ENCODE results near the gene SLC22A3. TPM values are rescaled to one million over a fixed set of nuclear protein-coding genes. Genes with fewer than 3 reads are reported as not detected.
"Not testable (repeated sequence)": the region's sequence is repeated elsewhere in the genome, so short reads cannot be mapped to it uniquely, and the experiment has no call there.

The SLC22A3 gene
- total and polyA plus RNA-seq, 2 of the 13 experiments (the other 11 are each of a cell fraction or from before 2014, with no cell fraction given), result 12.0 to 31.5 TPM

DNA sequence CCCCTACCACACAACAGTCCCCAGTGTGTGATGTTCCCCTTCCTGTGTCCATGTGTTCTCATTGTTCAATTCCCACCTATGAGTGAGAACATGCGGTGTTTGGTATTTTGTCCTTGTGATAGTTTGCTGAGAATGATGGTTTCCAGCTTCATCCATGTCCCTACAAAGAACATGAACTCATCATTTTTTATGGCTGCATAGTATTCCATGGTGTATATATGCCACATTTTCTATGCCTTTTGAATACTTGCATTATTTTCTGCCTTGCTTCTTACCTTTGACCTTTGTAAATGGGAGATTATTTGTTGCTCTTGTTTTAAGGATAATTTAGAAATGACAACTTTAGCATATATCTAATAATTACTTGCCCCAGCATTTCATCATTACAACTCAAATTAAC, 45.3 kb downstream of the SLC22A3 start:
- CTCF ChIA-PET (ENCODE audit: low intra/inter-chr PET ratio, low total read pairs); BruUV-seq (replicated peaks); FAIRE-seq; H4K20me1 ChIP-seq (ENCODE audit: insufficient read depth, low read length); H3K9ac ChIP-seq (ENCODE audit: insufficient read depth, low read depth, low read length); H3K27me3 ChIP-seq (ENCODE audit: control insufficient read depth in 1 of 2, insufficient read depth in 2 of 2, low read length in 2 of 2); in situ Hi-C loops (cut with HindIII; ENCODE audit: extremely low pct_ligation_motif_present, low pct_unique_long_range_greater_than_20kb); H3K36me3 ChIP-seq (replicated peaks in 1 of 2; ENCODE audit: control insufficient read depth in 1 of 2, insufficient read depth in 2 of 2, low read length in 2 of 2); H2AFZ ChIP-seq (ENCODE audit: low read length); H3K9me3 ChIP-seq (ENCODE audit: low read length); H3K79me2 ChIP-seq (ENCODE audit: insufficient read depth, low read length); DNase-seq (ENCODE audit: low spot score); H3K4me3 ChIP-seq (replicated peaks in 1 of 3; ENCODE audit: insufficient read depth in 1 of 3, low read depth in 2 of 3, low read length in 3 of 3); ATAC-seq: not testable (repeated sequence)
- H3K4me1 ChIP-seq (ENCODE audit: insufficient read depth, low read length), result peaks cover 49% of the 10 kb centered on the region
- WGBS (ENCODE audit: low lambda C conversion rate), result 100% methylated on average over 1 of the region's 1 CpG
- 0 out of 2 replicates have a peak, but pooled peaks have one; percentile 43 for TF ChIP-seq KDM1A (CRISPR knock-in tag; IDR thresholded peaks at IDR 0.05)
- intact Hi-C loops (cut with micrococcal nuclease; ENCODE audit: unreplicated experiment), result loop anchor here (5.0 kb wide), 1 partner anchor 256 kb away; no protein-coding TSS in a partner anchor
- H3K27ac ChIP-seq (ENCODE audit: extremely low read length, insufficient read depth, low read length), result peak overlapping the region; percentile 81
- H3K4me2 ChIP-seq (ENCODE audit: low read depth, low read length), result peak overlapping the region; percentile 78; the same call in 1 of the 2 replicates
- POLR2A ChIA-PET, result interaction anchor here (1.6 kb wide), 1 partner anchor 20 kb away, joined by 18 read pairs; no protein-coding TSS in a partner anchor

DNA sequence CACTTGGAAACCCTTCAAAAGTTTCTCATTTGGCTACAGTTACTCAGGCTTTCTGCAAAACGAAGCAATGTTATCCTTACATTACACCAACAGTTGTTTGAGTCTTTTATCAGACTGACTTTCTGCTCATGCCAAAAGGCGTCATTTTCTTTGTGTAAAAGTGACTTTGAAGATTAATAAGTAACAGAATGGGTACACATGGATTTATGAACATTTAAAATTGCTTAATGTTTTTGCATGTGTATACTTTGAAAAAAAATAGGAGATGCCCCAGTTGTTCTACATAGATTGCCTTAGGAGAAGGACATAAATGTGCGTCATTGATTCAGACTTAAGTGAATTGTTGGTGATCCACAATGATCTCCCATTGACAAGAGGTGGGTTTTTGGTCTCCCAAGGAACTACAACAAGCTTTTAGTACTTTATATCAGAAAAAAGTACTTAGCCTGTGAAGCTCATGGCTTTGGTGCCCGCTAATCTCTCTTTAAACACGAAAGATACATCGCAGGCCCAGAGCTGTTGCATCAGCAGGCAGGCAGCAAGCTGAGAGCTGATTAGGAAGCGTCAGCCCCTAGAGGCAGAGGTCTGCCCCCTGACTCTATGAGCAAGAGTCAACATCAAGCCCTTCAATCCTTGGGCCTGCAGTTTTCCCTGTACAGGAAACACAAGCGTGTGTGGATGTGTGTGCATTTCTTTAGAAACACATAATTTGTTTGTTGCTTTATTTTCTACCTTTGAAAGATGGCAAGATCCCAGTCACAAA, 45.9 kb downstream of the SLC22A3 start:
- H3K79me2 ChIP-seq (ENCODE audit: insufficient read depth, low read length), result peaks cover 7% of the 10 kb centered on the region
- peaks cover 49% of the 10 kb centered on the region for H3K4me1 ChIP-seq (ENCODE audit: insufficient read depth, low read length)
- DNase-seq (ENCODE audit: low spot score) (peak; percentile 90), FAIRE-seq (peak; percentile 80), ATAC-seq (peak; percentile 98)
- peak overlapping the region; percentile 64 for H3K9ac ChIP-seq (ENCODE audit: insufficient read depth, low read depth, low read length)
- peaks cover 0 to 5% of the 10 kb centered on the region in 2 experiments; a peak in 2 of 5 replicates for H3K36me3 ChIP-seq (replicated peaks in 1 of 2; ENCODE audit: control insufficient read depth in 1 of 2, insufficient read depth in 2 of 2, low read length in 2 of 2)
- intact Hi-C loops (cut with micrococcal nuclease; ENCODE audit: unreplicated experiment), result loop anchor here (1.0 to 5.0 kb wide), 3 partner anchors 37 to 257 kb away; no protein-coding TSS in a partner anchor
- H3K27me3 ChIP-seq (ENCODE audit: control insufficient read depth in 1 of 2, insufficient read depth in 2 of 2, low read length in 2 of 2), result no peaks in the 10 kb centered on the region
- no peaks in the 10 kb centered on the region for H4K20me1 ChIP-seq (ENCODE audit: insufficient read depth, low read length)
- CTCF ChIA-PET (ENCODE audit: low intra/inter-chr PET ratio, low total read pairs), result no interaction called here
- 5% methylated on average over 8 of the region's 8 CpGs for WGBS (ENCODE audit: low lambda C conversion rate)
- H3K4me3 ChIP-seq (replicated peaks in 1 of 3; ENCODE audit: insufficient read depth in 1 of 3, low read depth in 2 of 3, low read length in 3 of 3), result peak overlapping the region; percentile 20 to 56 (median 29)
- BruUV-seq (replicated peaks), result no TSS peak
- H3K27ac ChIP-seq (ENCODE audit: extremely low read length, insufficient read depth, low read length), result peak overlapping the region; percentile 81
- peak overlapping the region; percentile 78 for H3K4me2 ChIP-seq (ENCODE audit: low read depth, low read length)
- no peaks in the 10 kb centered on the region for H3K9me3 ChIP-seq (ENCODE audit: low read length)
- H2AFZ ChIP-seq (ENCODE audit: low read length), result peak overlapping the region; percentile 55
- in situ Hi-C loops (cut with HindIII; ENCODE audit: extremely low pct_ligation_motif_present, low pct_unique_long_range_greater_than_20kb), result no loop called here
- POLR2A ChIA-PET, result interaction anchor here (0.7 to 2.0 kb wide), 12 partner anchors 11 to 604 kb away, joined by 3 to 28 read pairs (median 4); partner anchors contain the start of genes MRPL18, SLC22A3 and TCP1
- TF ChIP-seq HES4 (CRISPR knock-in tag; IDR thresholded peaks at IDR 0.05; ENCODE audit: borderline replicate concordance) (no peak), ZFX (CRISPR knock-in tag; IDR thresholded peaks at IDR 0.05; ENCODE audit: low read depth) (peak; percentile 84), ZNF841 (CRISPR knock-in tag; IDR thresholded peaks at IDR 0.05; ENCODE audit: borderline replicate concordance) (no peak), ZNF547 (CRISPR knock-in tag; IDR thresholded peaks at IDR 0.05) (no peak), SIX4 (CRISPR knock-in tag; IDR thresholded peaks at IDR 0.05) (no peak), MYC (CRISPR knock-in tag; IDR thresholded peaks at IDR 0.05; ENCODE audit: borderline replicate concordance) (peak; percentile 63; the same call in 1 of the 2 replicates), ZNF644 (CRISPR knock-in tag; IDR thresholded peaks at IDR 0.05; ENCODE audit: low read depth) (peak; percentile 87; the same call in 1 of the 2 replicates), ZNF501 (CRISPR knock-in tag; IDR thresholded peaks at IDR 0.05) (peak; percentile 78; the same call in 1 of the 2 replicates), CBX5 (CRISPR knock-in tag; IDR thresholded peaks at IDR 0.05; ENCODE audit: borderline replicate concordance) (peak; percentile 95; the same call in 1 of the 2 replicates), ZNF431 (CRISPR knock-in tag; IDR thresholded peaks at IDR 0.05; ENCODE audit: borderline replicate concordance, low read depth) (peak; percentile 91), MEIS2 (CRISPR knock-in tag; IDR thresholded peaks at IDR 0.05) (peak; percentile 38; the same call in 1 of the 2 replicates), FOXA1 (IDR thresholded peaks at IDR 0.05) (no peak), FOXA1 (CRISPR knock-in tag; IDR thresholded peaks at IDR 0.05) (peak; percentile 93), ARID2 (CRISPR knock-in tag; IDR thresholded peaks at IDR 0.05; ENCODE audit: borderline replicate concordance) (0 out of 2 replicates have a peak, but pooled peaks have one; percentile 15), MEF2D (CRISPR knock-in tag; IDR thresholded peaks at IDR 0.05) (peak; percentile 21; the same call in 1 of the 2 replicates), PAX8 (CRISPR knock-in tag; IDR thresholded peaks at IDR 0.05; ENCODE audit: borderline replicate concordance) (no peak), NRL (CRISPR knock-in tag; IDR thresholded peaks at IDR 0.05; ENCODE audit: borderline replicate concordance) (peak; percentile 69; the same call in 1 of the 2 replicates), HDAC2 (CRISPR knock-in tag; IDR thresholded peaks at IDR 0.05) (peak; percentile 77; the same call in 1 of the 2 replicates)

Data from HepG2 (cell line).